Activated effector memory CD4-positive, alpha-beta T cell treated with Interleukin-2 at 50 U/mL for 16 hours (primary cell): Measurements from ENCODE around the gene CRIM1.

ENCODE experiments used
- DNase-seq: peaks from one replicate; pipeline ENCODE4 v3.0.0-alpha.2; 2020

CRIM1 gene

GRCh38 chr2:36561237-36561944, 205.8 kb downstream of the CRIM1 start:
- no peak for DNase-seq

DNA sequence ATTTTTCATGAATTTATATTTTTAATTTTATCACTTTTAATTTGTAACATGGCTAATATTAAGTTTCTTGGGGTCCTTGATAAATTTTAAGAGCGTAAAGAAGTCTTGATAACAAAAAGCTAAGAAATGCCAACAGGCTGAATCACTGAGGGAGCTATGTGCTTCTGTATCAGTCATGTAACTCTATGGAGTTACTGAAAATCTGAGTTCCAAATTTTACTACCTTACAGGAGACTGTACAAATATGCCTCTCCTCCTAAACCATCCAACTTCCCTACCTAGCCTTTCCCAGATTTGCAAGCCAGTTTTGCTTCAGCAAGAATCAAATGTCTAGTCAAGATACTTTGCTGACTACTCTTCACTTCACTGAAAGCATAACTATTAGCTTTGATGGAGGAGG, 206.7 kb downstream of the CRIM1 start:
- no peak for DNase-seq

GRCh38 chr2:36562973-36563532, 207.5 kb downstream of the CRIM1 start:
- no peak for DNase-seq

GRCh38 chr2:36564377-36564930, 208.9 kb downstream of the CRIM1 start:
- no peak for DNase-seq

GRCh38 chr2:36565712-36566111, 210.1 kb downstream of the CRIM1 start:
- no peak for DNase-seq

- no peak for DNase-seq
Measured at GRCh38 chr2:36566887-36567286, 211.3 kb downstream of the CRIM1 start.

GRCh38 chr2:36567711-36568408, 212.3 kb downstream of the CRIM1 start:
- DNase-seq = no peak

DNA sequence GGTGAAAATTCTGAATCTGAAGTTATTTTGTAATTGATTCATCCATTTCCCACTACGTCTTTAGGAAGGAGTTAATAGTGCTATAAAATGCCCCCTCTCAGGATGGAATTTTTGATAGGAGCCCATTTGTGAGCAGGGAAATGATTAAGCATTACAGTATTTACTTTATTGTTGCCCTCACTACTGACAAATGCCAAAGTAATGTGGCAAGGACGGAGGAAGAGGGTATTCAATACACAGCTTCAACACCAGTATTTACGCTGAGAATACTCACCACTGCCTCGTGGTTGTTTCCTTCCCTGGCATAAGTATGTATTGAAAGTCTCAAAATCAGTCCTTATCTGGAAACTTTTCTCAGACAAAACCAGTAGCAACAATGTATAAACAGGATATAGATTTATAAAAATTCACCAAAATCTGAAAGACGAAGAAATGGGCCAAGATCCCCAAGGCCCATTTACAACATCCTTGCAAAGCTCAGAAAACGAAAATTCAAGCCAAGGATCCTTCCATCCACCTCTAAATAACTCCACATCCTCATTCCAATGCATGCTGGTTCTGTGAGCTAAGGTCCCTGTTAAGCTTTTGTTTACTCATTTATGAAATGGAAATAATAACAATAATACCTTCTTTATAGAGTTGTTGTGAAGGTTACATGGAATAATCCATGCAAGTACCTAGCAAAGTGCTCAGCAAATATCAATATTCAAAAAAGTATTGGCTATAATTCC, 213.1 kb downstream of the CRIM1 start:
- no peak for DNase-seq

GRCh38 chr2:36569267-36569856, 213.8 kb downstream of the CRIM1 start:
- no peak for DNase-seq

- DNase-seq = no peak
Measured at GRCh38 chr2:36570416-36570815, 214.8 kb downstream of the CRIM1 start.

- DNase-seq = no peak
Measured at GRCh38 chr2:36572054-36572718, 216.6 kb downstream of the CRIM1 start.

DNA sequence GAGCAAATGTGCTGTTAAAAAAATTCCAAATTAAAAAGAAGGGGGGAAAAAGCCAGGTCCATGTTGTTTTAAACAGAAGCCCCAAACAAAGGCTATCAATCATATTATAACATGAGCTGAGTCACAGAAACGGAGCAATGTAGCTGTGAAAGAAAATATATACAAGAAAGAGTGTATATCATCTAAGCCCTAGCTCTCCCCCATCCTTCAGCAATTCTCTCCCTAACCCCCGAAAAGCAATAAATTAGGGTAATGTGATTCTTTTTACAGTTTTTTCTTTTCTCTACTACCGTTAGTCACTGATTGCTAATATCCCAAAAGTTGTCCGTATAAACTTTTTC, 217.1 kb downstream of the CRIM1 start:
- DNase-seq = no peak

DNA sequence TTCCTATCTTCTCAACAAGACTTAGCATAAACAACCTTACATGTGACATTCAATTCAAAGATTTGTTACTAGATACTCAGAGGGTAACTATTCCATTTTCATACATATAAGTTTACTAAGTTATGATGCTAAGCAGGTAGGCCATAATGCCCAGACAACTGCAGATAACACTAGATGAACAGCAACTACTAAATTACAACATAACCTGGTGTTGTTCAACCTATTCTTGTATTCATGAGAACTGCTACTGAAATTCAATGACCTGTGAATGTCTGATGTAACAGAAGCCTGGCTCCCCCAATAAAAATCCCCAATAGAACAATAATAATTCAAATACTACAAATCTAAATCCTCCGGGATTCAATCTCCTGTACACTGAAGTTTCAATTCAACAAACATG, 217.6 kb downstream of the CRIM1 start:
- no peak for DNase-seq

- no peak for DNase-seq
Measured at GRCh38 chr2:36574560-36574959, 219.0 kb downstream of the CRIM1 start.

GRCh38 chr2:36577884-36578283, 222.3 kb downstream of the CRIM1 start:
- DNase-seq = no peak

DNA sequence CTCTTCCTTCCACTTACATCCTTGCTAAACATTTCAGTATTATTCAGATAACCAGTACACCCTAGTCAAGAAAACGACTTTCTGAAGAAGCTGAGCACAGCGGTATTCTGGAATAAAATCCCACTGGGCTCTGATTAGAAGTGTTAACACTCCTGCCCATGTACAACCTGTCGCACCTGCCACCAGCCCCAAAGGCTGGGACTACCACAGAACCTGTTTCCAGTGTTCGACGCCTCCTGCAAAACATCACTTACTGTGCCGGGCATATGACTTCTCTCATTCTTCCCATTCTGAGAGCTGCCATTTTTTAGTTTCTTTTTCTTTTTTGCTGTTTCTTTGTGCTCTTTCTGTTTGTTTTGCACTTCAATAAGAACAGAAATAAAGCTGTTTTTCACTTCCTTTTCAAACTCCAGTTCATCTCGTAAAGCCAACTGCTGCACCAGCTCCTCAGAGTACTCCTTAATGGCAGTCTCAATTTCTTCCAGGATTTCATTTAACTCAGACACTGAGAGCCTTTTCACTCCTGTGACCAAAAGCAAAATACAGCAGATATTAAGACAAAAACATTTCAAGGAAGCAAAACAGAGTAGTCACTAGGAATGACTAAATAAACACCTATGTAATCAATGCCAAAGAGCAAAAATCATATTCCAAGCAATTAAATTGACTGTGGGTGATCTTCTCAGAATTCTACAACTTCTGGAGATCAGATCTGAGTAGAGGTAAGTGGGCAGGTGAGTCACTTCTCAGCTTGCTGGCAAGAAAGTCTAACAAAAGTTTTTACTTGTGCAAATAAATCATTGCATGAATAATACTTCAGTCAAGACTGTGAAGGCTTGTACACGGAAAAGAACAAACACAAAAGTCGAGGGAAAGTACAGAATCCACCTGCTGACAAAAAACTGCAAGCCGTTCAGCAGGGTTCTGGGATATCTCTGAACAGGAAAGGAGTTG, 223.0 kb downstream of the CRIM1 start:
- no peak for DNase-seq

DNA sequence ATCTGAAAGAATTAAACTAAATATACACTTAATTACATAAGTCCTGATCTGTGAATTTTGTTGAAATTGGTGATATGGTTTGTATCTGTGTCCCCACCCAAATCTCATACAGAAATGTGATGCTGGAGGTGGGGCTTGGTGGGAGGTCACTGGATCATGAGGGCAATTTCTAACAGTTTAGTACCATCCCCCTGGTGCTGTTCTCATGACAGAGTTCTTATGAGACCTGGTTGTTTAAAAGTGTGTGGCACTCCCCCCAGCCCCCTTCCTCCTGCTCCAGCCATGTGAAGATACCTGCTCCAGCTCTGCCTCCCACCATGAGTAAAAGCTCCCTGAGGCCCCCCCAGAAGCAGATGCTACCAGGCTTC, 223.7 kb downstream of the CRIM1 start:
- DNase-seq = no peak

DNA sequence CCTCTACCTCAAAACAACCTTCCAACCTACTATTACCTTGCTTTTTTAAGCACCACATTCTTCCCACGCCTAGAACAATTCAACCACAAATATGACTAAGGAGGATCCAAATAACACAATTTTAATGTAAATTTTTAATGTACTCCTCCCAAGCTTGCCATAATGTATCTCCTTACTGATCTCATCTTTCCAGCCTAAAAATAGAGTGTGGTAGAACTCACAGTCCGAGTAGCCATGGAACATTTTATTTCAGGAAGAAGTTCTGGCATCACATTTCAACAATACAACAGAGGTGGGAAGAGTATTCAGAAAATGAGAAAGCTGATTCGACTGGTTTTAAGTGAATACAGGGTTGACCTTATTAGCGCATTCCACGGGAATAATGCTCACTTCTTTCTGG, 227.0 kb downstream of the CRIM1 start:
- DNase-seq = no peak

GRCh38 chr2:36582951-36583350, 227.4 kb downstream of the CRIM1 start:
- DNase-seq = no peak

DNA sequence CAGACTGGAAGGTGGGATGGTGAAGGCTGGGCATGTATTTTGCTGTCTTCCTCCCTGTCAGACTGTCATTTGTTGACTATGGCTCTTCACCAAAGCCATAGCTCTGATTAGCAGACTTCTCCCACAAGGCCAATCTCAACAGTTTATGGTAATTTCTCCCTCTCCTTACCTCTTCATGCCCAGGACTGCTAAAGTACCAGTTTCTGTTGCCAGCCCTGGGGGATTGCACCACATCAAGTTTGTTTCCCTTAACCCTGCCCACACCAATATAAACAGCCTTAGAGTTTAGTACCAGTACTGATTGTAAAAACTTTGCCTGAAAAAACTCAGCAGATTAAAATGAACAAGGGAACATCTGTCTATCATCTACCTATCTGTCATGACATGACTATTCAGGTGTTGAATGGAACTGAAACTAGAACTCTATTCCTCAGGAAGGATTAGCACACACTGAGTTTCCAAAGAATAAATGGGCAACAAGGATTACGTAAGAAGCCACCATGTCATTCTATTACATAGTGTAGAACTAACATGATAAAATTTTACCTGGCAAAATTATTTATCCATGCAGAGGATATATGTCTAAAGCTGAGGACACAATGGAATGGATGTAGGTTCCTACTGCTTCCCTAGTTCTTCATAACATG, 228.7 kb downstream of the CRIM1 start:
- no peak for DNase-seq

GRCh38 chr2:36586672-36587071, 231.1 kb downstream of the CRIM1 start:
- DNase-seq = no peak
